A549 (cell line): ENCODE results near the gene MS4A18.

Source experiments
- KDM5A ChIP-seq: fragments of 200-600 bp; sonication (generic); IDR thresholded peaks from 2 replicates; pipeline ENCODE4 v1.6.1; 2016; ENCODE audit warnings: antibody characterized with exemption, mild to moderate bottlenecking
- POLR2A ChIP-seq: IDR thresholded peaks from 2 replicates; pipeline ENCODE4 v1.6.1; 2012; ENCODE audit warnings: mild to moderate bottlenecking, low read length

- TF ChIP-seq KDM5A (no peak), POLR2A (no peak)
Measured at GRCh38 chr11:60771146-60771545, 46.6 kb downstream of the MS4A18 start.
